ENCODE measurements around the gene ATP8A2. TPM values are rescaled to one million over a fixed set of nuclear protein-coding genes. Genes with fewer than 3 reads are reported as not detected.

ATP8A2 gene
- total and polyA plus RNA-seq, 2 of the 4 experiments (the other 2 are of a cell fraction), result 0.02 to 0.18 TPM

GRCh38 chr13:25988661-25989060 lies 616.9 kb downstream of the ATP8A2 start:
- no peak overlapping the region for H2AFZ ChIP-seq (replicated peaks; ENCODE audit: low read length, poor library complexity)
- POLR2A ChIA-PET (ENCODE audit: unreplicated experiment), result no interaction called here
- H4K5ac ChIP-seq (ENCODE audit: low read depth, low read length), result no peak overlapping the region
- H2BK120ac ChIP-seq (ENCODE audit: low read depth, low read length), result no peak overlapping the region
- H2AK5ac ChIP-seq (ENCODE audit: low read depth, low read length), result no peak overlapping the region
- ATAC-seq (ENCODE audit: low read depth) (no peak), DNase-seq (no peak)
- CTCF ChIA-PET, result no interaction called here
- H3K9me3 ChIP-seq (ENCODE audit: control insufficient read depth, insufficient read depth, low read length), result no peaks in the 10 kb centered on the region
- no peak overlapping the region for H3K4ac ChIP-seq (ENCODE audit: low read depth, low read length)
- H3K18ac ChIP-seq (ENCODE audit: low read depth, low read length), result no peak overlapping the region
- no peaks in the 10 kb centered on the region for H3K9me1 ChIP-seq (ENCODE audit: insufficient read depth, low read length)
- no peak overlapping the region for H3K4me2 ChIP-seq (ENCODE audit: low read depth, low read length)
- H3K79me1 ChIP-seq (ENCODE audit: low read depth in 1 of 2, low read length in 2 of 2), result no peaks in the 10 kb centered on the region
- H2BK15ac ChIP-seq (ENCODE audit: low read depth, low read length), result no peak overlapping the region
- no peaks in the 10 kb centered on the region for H3K27me3 ChIP-seq (ENCODE audit: control insufficient read depth, insufficient read depth, low read length)
- H4K20me1 ChIP-seq (ENCODE audit: insufficient read depth, low read length), result no peaks in the 10 kb centered on the region
- no peak overlapping the region for H2BK20ac ChIP-seq (ENCODE audit: low read depth, low read length)
- H3K56ac ChIP-seq (ENCODE audit: extremely low read depth, insufficient read depth, low read length), result no peak overlapping the region
- dilution Hi-C loops (cut with HindIII; ENCODE audit: low sequenced_read_pairs, unreplicated experiment), result no loop called here
- BruUV-seq (replicated peaks), result no TSS peak
- no peak for TF ChIP-seq ELK1 (IDR thresholded peaks at IDR 0.05; ENCODE audit: borderline replicate concordance, low read depth, low read length)
- no peak for TF ChIP-seq MAFK (IDR thresholded peaks at IDR 0.05; ENCODE audit: low read depth, low read length)
- no peak for TF ChIP-seq USF2 (IDR thresholded peaks at IDR 0.05; ENCODE audit: low read depth, low read length)
- no peak for TF ChIP-seq SMC3 (IDR thresholded peaks at IDR 0.05; ENCODE audit: low read depth, low read length)
- no peak for TF ChIP-seq BHLHE40 (IDR thresholded peaks at IDR 0.05; ENCODE audit: low read depth, low read length)
- TF ChIP-seq MAZ (IDR thresholded peaks at IDR 0.05; ENCODE audit: borderline replicate concordance, low read depth, low read length), result no peak
- no peak for TF ChIP-seq NFE2L2 (IDR thresholded peaks at IDR 0.05; ENCODE audit: low read depth, low read length)
- TF ChIP-seq FOS (IDR thresholded peaks at IDR 0.05; ENCODE audit: low read depth, low read length), result no peak
- TF ChIP-seq MXI1 (IDR thresholded peaks at IDR 0.05; ENCODE audit: borderline replicate concordance, low read depth, low read length), result no peak
- no peak for TF ChIP-seq RFX5 (IDR thresholded peaks at IDR 0.05; ENCODE audit: low read depth, low read length)
- no peak for TF ChIP-seq CTCF (conservative IDR thresholded peaks at IDR 0.05; ENCODE audit: low read depth, low read length)
- TF ChIP-seq RCOR1 (IDR thresholded peaks at IDR 0.05; ENCODE audit: insufficient replicate concordance, low read length), result no peak
- no peak for TF ChIP-seq CHD1 (IDR thresholded peaks at IDR 0.05; ENCODE audit: low read depth, low read length)
- no peak for TF ChIP-seq RAD21 (IDR thresholded peaks at IDR 0.05; ENCODE audit: low read length)
- no peak for TF ChIP-seq CEBPB (IDR thresholded peaks at IDR 0.05; ENCODE audit: low read depth, low read length)
- TF ChIP-seq POLR2A (IDR thresholded peaks at IDR 0.05; ENCODE audit: low read depth, low read length), result no peak
- no peaks in the 10 kb centered on the region for H3K36me3 ChIP-seq (ENCODE audit: control insufficient read depth, insufficient read depth, low read length)
- H4K8ac ChIP-seq (ENCODE audit: low read depth in 2 of 2, low read length in 2 of 2), result no peak overlapping the region
- H3K4me1 ChIP-seq (ENCODE audit: control insufficient read depth, insufficient read depth, low read length), result no peaks in the 10 kb centered on the region
- no peak overlapping the region for H4K91ac ChIP-seq (ENCODE audit: insufficient read depth, low read depth, low read length)
- no peak overlapping the region for H2BK5ac ChIP-seq (ENCODE audit: low read depth, low read length, poor library complexity, severe bottlenecking)
- H3K9ac ChIP-seq (ENCODE audit: low read depth, low read length), result no peak overlapping the region
- H3K14ac ChIP-seq (replicated peaks; ENCODE audit: low read depth, low read length), result no peak overlapping the region
- in situ Hi-C loops (cut with MboI; ENCODE audit: low sequenced_read_pairs), result no loop called here
- no peak overlapping the region for H3K4me3 ChIP-seq (ENCODE audit: insufficient read depth, low read depth, low read length)
- intact Hi-C loops (cut with micrococcal nuclease), result no loop called here
- no peak overlapping the region for H2AK9ac ChIP-seq (replicated peaks; ENCODE audit: low read depth, low read length, poor library complexity)
- WGBS, 2 experiments (ENCODE audit: extremely low coverage in 2 of 2, insufficient read length in 1 of 2), result no CpG with 5 or more reads among the region's 3 CpGs
- H3K27ac ChIP-seq (ENCODE audit: insufficient read depth, low read length), result no peak overlapping the region
- no peak overlapping the region for H3K23ac ChIP-seq (ENCODE audit: low read depth, low read length)
